ENCODE results near the gene RACK1.

Gene RACK1

DNA sequence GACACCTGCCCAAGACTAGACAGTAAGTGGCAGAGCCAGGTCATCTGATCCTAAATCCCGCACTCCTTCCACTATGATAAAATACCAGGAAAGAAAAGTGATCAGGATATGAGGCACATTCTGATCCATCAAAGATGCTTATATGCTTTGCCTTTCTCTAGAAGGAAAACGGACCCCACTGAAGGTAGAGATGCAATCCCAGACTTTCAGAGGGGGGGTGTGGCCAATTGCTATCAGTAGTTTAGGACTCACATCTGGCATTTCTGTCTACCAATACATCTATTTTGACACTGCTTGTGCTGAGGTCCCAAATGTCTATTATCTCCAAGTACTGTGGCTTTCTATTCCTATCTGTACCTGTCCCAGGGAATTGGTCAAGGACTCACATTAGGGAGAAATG, 15.6 kb upstream of the RACK1 start:
- no peak for DNase-seq

DNA sequence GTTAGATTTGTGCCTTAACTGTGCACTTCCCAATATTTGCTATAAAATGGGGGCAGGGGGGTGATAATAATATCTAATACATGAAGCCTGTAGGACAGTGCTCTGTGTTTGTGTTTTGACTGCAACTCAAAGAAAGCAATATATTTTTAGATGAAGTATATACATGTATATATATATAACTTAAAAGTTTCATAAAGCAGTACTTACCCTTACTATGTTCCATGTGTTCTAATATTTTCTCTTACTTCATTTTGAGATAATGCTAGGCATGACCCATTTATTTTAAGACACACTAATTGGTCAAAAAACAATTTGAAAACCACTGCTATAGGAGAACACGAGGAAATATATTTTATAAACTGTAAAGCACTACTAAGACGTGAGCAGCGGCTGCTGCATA, 14.9 kb upstream of the RACK1 start:
- DNase-seq = no peak

DNA sequence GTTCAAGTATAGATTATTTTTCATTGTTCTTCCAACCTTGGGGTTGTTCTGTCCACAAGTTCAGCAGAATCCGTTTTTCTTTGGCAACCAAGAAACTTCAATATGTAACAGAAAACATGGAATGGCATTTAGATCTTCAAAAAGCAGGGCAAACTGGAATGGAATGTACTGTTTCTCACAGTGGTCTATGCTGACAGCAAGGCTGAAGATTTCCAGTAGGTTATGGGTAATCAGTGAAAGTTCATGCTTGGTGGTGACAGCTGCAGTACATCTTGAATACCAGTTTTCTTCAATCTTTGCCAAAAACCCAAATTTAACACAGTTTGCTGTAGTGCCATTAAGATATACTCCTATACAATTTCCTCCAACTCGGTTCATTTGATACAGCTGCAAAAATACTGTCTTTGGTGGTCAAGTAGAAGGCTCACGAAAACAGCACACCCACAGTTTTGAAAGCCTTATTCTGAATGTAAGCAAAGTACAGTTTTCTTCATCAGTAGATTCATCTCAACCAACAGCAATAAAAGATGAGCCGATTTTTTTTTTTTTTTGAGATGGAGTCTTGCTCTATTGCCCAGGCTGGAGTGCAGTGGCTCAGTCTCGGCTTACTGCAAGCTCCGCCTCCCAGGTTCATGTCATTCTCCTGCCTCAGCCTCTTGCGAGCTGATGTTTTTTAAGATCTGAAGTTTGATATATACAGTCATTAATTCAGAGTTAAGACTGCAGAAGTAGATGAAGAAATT, 12.3 kb upstream of the RACK1 start:
- no peak for DNase-seq

DNA sequence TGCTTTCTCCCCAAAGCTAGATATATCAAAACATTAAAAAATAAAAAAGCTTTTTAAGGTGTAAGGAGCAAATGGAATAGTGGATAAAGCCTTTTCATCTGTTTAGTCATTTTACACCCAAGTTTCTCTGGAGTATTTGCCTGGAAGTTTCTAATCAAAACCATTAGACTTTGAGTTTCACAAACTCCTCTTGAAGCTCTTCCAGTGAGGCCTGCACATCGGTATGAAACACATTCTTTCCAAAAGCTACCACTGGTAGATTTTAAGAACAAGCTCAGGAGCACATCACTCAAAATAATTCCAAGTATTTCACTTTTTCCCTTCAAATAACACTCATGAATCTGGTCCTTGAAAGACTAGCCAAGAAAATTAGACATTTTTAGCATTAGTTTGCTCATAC, 11.6 kb upstream of the RACK1 start:
- DNase-seq = no peak

DNA sequence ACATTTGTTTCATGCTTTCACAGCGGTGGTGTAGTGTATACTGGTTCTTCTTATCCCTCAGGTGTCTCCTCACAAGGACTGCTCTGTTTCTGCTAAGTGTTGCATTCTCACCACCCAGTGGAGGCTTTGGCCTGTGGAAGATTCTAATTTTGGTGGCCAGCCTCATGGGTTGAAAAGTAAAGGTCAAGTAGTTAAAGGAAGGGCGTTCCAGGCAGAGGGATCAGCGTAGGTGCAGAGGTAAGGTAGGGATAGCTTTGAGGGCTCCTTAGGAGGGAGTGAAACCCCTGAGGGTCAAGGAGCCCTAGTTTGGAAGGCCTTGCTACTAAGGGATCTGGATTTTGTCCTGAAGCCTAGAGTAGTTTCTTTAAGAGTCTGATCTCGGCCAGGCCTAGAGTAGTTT, 4.6 kb upstream of the RACK1 start:
- no peak for DNase-seq

DNA sequence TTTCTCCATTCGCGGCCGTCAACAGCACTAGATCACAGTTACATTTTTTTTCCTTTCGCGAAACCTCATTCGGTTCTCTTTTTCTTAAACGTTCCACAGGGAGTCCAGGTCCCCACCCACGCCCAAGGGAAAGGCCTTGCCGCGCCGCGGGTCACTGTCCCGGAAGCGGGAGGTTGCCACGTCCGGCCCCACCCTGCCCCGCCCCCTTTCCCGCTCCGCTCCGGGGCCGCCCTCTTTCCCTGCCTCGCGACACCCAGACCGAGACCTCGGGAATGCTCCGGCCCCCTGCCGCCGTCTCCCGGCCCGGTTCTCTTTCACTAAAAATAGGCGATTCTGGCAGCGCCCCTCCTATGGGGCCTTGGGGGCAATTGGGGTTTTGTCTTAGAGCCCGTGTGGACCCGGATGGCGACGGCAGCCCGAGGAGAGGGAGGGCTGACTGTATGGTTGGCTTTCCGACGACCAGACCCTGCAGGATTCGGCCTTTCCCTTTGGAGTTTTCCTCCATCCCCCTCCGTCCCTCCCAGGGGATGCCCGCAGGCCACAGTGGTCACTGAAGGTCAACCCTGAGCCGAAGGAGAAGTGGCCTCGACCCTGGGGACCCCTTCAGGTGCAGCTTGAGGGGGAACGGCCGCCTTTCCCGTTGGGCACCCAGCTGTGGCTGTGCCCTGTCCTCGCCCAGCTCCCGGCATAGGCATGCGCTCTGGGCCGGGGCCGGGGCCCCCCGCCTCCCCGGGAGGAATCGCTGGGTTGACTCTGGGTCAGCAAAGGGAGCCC, 2.8 kb upstream of the RACK1 start:
- DNase-seq = no peak

DNA sequence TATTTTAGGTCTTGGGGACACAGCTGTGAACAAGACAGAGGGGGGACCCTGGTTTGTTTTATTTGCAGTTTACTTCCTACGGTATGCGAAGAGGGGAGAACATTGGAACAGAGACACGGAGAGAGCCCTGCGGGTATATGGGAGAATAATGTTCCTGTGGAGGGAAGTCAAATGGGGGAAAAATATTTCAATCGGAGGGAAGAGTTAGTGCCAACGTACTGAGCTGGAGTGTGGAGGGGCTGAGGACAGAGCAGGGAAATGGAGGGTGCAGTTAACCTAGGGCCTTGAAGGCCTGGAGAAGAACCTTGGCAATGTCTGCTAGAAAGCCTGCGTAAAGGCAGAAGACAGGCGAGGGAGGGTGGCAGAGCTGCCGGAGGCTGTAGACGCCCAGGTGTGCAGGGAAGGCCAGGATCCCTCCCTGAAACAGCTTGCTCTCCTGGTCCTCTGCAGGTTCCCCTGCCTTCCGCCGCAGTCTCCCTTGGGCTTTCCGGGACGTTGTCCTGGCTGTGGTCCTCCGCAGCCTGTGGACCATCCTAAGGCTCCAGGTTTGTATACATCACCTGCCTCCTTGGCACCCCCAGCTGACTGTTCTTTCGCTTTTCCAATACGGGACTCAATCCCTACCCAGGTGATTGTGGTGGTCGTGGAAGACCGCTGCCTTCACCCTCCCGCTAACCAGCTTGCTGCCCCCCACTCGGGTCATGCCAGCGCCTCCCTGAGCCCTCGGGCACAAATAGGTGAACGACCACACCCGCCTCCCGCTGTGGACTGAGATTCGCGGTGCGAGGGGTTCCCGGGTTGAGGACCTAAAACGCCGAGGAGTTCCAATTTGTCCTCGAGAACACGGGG, 1.9 kb upstream of the RACK1 start:
- DNase-seq = no peak

DNA sequence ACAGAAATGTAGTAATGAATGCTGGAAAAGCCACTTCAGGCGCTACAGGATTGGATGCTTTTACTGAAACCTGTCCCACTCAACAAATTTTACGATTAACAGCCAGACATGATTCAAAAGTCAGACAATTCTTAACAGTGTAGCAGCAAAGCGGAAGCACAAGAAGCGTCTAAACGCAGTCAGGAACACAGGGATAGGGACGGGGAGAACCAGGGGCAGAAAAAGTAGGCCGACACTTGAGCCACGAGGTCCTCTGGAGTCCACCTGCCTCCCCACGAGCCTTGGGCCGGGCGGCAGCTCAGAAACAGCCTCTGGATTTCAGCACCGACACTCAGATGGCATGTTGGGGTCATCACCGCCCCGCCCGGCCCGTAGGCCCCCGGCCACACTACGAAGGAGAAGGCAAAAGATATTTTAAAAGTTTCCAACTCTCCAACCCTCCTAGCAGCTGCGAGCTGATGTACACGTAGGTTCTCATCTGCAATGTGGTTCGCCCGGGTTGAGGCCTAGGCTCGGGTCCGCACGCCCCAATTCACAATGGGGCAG, 615 bp downstream of the RACK1 start:
- DNase-seq = no peak

DNA sequence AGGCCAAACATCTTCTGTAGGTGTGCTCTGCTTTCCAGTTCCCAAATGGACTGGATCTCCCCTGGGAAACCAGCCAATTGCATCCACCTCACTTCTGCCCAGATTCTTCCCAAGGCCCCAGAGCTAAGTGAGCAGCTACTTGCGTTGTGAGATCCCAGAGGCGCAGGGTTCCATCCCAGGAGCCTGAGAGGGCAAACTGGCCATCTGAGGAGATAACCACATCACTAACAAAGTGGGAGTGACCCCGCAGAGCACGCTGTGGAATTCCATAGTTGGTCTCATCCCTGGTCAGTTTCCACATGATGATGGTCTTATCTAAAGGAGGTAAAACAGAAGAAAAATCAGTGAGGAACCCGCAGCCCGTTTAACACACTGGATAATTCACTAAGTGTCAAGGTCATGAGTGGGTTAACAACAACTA, 1.7 kb downstream of the RACK1 start:
- DNase-seq = no peak

DNA sequence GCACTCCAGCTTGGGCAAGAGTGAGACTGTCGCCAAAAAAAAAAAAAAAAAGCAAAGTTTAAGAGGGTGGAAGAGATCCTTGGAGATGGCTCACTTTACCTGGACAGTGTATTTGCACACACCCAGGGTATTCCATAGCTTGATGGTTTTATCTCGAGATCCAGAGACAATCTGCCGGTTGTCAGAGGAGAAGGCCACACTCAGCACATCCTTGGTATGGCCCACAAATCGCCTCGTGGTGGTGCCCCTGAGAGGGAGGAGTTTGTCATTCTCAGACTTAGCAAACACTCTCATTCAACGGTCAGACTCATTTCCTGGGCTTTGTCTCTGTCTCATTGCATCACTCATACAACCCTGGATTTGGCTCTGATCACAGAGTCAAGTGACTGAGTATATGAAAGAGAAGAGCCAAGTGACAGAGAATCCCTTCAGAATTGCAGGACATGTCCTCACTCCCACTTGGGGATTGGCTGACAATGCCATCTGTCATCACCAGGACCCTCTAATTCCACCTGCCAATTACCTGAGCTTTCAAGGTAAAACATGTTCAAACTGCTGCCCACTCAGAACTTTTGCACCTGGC, 2.2 kb downstream of the RACK1 start:
- DNase-seq = no peak

DNA sequence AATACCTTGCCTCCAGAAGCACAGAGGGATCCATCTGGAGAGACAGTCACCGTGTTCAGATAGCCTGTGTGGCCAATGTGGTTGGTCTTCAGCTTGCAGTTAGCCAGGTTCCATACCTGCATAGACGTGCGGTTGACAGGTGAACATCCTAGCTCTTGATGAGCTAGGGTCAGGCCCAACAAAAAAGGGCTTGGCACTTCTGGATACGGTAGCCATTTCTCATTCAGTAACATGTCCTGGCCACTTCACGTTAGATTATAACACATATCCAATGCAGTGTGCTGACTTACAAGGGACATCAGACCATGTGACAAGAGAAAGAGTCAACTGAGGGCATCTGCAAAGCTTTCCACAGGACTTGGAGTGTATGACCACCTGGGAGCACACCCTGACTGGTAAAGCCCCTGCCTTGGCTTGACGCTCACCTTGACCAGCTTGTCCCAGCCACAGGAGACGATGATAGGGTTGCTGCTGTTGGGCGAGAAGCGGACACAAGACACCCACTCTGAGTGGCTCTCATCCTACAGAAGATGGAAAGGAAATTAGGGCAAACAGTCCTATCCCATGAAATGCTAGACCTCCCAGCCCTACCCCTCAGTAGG, 4.5 kb downstream of the RACK1 start:
- no peak for DNase-seq

DNA sequence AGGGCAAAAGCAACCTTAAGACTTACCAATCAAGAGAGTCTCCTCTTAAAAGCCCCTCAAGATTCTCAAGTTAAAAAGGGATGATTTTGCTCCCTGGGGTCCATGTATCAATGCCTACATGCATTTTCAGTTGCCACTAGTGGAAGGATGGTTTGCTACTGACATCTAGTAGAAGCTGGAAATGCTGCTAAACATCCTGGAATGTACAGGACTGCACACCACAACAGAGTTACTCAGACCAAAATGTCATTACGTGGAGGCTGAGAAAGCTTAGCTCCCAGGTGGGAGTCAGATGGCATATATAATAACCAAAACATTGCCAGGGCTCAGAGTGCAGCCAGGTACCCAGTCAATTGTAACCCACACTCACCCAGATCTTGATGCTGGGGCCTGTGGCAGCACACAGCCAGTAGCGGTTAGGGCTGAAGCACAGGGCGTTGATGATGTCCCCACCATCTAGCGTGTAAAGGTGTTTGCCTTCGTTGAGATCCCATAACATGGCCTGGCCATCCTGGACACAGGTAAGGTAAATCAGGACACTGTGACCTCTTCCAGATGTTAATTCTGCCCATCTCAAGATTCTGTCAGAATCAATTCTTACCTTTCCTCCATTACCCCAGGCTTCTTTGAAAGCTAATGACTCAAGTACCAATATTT, 5.8 kb downstream of the RACK1 start:
- no peak for DNase-seq

DNA sequence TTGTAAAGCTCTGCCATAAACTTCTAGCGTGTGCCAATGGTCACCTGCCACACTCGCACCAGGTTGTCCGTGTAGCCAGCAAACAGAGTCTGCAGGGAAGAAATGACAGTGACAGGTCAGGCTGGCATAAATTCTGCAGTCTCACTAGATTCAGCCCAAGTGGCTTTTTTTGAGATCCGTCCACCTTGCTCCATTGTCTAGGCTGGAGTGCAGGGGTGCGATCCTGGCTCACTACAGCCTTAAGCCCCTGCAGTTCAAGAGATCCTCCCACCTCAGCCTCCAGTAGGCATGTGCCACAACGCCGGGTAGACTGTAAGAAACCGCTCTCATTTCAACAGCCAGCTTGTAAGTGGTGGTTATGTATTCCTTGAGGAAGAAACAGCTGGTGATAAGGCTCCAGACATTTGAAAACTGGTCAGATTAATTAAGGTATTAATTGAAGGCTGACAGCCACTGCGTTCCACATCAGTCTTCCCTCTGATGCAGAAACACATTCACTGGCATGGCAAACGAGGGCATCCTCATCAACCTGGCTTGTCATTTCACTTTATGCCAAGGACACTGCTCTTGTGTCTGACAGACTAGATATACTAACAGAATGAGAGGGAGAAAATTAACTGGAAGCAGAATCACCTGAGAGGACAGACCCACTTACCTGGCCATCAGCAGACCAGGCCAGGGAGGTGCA, 6.6 kb downstream of the RACK1 start:
- no peak for DNase-seq

DNA sequence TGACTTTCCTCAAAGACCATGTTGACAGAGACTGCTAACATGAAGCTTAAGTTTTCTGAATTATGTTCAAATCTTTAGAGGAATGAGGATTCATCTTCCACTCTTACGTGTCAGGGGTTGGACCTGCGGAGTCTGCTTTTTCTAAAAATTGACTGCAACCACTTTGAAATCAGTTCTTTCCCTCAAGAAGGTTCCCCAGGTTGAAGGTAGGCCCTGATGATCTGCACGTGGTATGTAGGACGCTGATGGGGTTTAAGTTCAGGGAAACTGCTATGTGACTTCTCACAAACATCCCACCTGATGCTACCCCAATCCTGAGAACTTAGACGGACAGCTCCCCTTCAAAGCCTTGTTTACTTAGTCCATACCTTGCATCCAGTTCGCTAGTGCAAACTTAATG, 7.2 kb downstream of the RACK1 start:
- DNase-seq = no peak

DNA sequence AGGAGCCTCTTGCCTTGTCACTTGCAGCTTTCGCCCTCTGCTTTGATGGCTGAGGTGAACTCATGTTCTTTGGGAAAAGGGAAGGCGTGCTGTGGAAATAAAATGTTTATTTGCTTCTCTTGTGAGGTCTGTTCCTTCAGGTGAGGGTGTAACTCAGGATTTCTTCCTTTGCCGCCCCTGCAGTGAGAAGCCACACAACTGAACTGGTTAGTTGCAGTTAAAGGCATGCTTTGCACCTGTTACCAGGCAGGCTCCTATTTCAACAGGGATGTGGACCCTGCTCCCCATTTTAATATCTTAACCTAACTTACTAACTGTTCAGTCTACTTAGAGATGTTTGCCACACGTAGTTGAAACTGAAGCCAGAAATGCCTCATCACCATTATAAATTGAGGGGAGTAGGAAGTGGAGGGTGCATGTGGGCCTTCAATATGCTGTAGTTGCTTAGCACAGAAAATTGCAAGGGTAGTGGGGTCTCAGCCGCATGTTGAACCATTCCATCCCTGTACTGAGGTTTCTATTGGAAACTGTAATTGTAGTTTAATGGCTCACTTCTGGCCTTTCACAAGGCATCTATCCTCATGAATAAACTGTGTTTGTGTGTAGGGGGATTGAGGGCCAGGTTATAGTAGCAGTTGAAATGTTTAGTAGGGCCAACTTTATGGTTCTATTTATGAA, 7.9 kb downstream of the RACK1 start:
- DNase-seq = no peak

DNA sequence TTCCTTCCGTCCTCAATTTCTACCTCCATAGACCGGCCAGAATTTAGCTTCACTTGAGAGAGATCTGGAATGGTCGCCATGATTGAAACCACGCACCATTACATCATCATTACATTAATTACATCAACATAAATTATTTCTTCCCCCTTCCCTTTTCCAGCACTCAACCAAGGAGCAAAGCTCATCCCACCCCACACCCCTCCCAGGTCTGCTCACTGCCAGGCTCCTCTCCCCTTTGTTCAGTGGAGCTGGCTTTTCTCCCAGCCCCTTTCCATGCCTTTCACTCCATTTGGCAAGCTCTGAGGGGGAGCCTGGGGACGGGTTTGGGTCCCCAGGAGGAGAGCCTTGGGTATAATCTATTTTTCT, 8.4 kb downstream of the RACK1 start:
- DNase-seq = no peak

DNA sequence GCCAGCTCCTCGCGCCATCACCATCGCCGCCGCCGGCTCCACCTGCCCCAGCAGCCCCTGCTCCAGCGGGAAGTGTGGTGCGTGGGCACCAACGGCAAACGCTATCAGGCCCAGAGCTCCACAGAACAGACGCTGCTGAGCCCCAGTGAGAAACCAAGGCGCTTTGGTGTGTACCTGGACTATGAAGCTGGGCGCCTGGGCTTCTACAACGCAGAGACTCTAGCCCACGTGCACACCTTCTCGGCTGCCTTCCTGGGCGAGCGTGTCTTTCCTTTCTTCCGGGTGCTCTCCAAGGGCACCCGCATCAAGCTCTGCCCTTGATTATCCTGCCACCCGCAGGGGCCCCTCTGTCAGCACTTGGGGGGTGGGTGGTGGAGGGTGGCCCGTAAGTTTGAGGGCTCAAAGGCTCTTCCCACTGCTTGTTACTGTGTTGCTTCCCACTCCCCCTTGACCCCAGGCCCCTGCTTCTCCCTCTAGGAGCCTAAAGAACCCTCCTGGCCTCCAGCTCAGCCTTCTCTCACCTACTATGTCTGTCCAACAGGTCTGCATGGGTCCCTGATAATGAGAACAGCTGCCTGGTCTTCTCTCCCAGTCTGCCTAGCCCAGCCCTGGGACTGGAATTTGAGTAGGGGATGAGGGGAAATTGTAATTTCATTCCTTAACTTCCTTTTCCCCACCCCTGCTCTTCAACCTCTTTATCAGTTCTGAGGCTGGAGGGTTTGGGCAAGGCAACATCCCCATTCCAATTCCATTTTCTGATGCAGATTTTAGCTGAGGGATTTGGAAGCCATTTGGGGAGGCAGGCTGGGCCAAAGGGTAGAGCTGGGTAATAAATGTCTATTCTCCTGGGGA, 9.0 kb downstream of the RACK1 start:
- no peak for DNase-seq

DNA sequence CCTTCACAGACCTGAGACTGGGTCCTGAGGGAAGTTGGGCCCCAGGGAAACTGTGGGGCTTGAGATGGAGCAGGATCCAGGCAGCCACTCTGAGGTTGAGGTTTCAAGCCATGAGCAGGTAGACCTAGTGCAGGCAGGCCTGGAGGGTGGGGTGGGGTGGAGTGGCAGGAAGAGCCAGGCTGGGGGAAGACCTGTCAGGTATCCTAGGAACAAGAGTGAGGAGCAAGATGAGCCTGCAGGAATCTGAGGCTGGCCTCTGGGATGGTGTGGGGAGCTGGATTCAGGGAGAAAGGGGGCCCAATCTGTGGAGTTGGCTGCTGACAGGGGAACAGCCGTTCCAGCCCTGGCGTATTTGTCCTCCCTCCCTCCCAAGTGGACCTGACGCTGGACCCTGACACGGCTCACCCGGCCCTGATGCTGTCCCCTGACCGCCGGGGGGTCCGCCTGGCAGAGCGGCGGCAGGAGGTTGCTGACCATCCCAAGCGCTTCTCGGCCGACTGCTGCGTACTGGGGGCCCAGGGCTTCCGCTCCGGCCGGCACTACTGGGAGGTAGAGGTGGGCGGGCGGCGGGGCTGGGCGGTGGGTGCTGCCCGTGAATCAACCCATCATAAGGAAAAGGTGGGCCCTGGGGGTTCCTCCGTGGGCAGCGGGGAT, 9.8 kb downstream of the RACK1 start:
- DNase-seq = no peak

DNA sequence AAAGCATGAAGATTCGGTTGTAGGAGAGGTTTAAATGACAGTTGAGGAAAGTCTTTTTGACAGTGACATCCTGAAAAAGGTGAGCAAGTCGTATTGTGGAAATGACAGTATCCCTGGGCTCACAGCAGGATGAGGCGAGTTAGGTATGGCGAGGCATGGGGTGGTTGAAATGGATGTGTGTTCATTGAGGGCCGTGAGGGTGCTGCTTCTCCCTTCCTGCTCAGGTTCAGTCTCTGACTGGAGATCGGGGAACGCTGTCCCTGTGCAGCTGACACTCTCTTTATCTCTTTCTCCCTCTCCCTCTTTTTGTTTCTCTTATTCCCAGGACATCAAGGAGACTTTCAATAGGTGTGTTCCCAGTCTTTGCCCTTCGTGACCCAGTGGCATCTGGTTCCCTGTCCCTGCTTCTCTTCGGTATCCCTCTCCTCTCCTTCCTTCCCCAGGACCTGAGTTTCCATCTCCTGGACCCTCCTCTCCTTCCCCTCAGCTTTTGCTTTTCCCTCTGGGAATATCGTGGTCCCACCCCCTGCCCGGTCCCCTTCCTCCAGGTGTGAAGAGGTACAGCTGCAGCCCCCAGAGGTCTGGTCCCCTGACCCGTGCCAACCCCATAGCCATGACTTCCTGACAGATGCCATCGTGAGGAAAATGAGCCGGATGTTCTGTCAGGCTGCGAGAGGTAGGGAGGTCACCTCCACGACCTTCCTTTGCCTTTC, 10.5 kb downstream of the RACK1 start:
- no peak for DNase-seq

All from NCI-H2081 treated with DMSO at 0.1 percent for 48 hours (cell line).